Measurements from ENCODE around the gene SLC18A3.

Gene SLC18A3

DNA sequence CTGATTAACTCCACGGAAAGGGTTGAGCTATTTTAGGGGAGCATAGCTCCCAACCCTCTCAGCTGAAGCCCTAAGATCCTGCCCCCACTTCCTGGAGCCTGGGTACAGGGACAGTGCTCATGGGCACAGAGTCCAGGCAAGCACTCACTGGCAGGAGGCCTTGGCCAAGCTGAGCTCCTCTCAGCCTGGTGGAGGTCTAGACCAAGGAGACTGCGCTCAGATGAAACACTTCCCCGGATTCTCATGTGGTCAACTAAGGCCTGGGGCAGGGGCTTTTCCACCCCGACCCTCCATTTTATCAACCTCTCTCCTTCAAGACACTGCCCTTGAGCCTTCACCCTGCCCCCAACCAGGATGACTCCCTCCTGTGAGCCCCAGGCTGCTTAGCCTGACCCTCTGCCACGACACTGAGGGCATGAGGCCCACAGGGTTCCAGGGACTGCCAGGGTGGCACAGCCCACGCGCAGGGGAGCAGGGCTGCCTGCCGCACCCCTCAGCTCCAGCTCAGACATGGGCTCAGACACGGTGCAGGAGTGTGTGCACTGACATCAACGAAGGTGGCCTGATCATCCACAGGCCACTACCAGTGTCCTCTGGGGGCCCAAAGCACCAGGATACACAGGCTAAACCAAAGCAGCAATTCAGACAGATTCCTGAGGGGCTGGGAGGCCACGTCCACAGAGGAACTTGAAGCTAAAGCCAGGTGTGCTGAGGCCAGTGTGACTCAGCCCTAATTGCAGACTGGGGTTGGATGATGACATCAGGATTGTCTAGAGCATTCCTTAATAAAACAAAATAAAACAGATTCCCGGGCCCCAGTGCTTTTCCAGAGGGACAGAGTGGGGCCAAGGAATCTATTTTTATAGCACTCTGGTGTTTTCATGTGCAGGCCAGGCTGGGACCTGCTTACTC, 22.6 kb downstream of the SLC18A3 start:
- no peak for DNase-seq (ENCODE audit: low read depth)
- H3K4me3 ChIP-seq (ENCODE audit: low read depth, low read length): no peak overlapping the region
- TF ChIP-seq, protein P1, sequence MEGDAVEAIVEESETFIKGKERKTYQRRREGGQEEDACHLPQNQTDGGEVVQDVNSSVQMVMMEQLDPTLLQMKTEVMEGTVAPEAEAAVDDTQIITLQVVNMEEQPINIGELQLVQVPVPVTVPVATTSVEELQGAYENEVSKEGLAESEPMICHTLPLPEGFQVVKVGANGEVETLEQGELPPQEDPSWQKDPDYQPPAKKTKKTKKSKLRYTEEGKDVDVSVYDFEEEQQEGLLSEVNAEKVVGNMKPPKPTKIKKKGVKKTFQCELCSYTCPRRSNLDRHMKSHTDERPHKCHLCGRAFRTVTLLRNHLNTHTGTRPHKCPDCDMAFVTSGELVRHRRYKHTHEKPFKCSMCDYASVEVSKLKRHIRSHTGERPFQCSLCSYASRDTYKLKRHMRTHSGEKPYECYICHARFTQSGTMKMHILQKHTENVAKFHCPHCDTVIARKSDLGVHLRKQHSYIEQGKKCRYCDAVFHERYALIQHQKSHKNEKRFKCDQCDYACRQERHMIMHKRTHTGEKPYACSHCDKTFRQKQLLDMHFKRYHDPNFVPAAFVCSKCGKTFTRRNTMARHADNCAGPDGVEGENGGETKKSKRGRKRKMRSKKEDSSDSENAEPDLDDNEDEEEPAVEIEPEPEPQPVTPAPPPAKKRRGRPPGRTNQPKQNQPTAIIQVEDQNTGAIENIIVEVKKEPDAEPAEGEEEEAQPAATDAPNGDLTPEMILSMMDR (conservative IDR thresholded peaks at IDR 0.05; ENCODE audit: low read depth, low read length): no peak

DNA sequence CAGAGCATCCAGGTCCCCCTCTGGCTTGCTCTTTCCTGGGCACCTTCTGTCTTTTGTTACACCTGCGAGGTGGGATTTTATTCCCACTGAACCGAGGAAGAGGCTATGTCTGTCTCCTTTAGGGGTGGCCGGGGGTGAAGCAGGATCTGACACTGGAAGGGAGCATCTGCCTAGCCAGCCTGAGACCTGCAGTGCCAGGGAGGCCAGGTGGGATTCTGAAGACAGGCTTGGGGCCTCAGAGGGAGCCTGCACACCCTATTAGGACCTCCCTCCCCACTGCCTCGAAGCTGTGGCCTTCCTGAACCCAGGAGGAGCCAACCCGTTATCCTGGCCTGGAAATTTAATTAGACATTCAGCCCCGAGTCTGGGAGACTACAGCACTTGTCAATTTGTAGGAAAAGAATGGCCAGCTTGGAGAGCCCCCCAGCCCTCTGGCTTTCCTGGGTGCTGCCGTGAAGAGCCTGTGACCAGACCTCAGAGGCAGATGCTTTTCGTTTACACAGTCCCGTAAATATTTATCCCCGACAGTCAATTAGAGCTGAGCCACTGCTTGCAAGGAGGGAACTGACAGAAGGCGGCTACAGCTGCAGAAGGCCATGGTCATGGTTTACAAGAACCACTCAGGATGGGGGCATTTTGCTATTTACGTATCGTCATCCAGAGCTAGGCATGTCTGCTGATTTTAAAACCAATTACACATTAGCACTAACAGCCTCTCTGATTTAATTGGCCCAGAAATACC, 23.4 kb downstream of the SLC18A3 start:
- TF ChIP-seq, protein P1 (conservative IDR thresholded peaks at IDR 0.05; ENCODE audit: low read depth, low read length): no peak
- DNase-seq (ENCODE audit: low read depth): no peak
- H3K4me3 ChIP-seq (ENCODE audit: low read depth, low read length): no peak overlapping the region

DNA sequence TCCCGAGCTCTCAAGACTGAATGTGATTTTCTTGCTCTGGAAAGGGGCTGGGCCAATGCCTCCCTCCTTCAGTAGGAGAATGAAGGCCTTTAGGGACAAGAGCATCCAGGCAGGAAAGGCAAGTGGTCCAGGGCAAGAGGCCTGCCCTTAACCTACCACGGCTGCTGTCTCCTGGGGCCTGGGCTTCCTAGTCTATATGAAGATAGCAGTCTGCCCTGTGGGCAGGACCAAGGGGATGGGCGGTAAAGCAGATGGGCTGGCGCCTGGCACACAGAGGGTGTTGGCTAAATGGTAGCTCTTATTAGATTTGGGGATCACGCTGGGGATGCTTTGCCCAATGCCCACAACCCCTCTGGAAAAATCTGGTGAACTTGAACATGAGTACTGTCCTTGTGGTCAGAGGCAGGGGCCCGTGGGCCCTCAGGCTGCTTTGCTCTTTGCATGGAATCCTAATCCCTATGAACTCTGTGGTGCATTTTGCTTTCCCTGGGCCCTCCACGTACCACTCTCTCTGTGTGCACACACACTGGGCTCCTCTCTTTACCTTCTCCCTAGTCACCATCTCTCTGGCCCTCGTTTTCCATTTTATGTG, 24.1 kb downstream of the SLC18A3 start:
- no peak overlapping the region for H3K4me3 ChIP-seq (ENCODE audit: low read depth, low read length)
- TF ChIP-seq, protein P1 (conservative IDR thresholded peaks at IDR 0.05; ENCODE audit: low read depth, low read length): no peak
- no peak for DNase-seq (ENCODE audit: low read depth)

- DNase-seq (ENCODE audit: low read depth): no peak
- no peak overlapping the region for H3K4me3 ChIP-seq (ENCODE audit: low read depth, low read length)
- TF ChIP-seq, protein P1 (conservative IDR thresholded peaks at IDR 0.05; ENCODE audit: low read depth, low read length): no peak
Observed at GRCh38 chr10:49642311-49642710, 32.2 kb downstream of the SLC18A3 start.

DNA sequence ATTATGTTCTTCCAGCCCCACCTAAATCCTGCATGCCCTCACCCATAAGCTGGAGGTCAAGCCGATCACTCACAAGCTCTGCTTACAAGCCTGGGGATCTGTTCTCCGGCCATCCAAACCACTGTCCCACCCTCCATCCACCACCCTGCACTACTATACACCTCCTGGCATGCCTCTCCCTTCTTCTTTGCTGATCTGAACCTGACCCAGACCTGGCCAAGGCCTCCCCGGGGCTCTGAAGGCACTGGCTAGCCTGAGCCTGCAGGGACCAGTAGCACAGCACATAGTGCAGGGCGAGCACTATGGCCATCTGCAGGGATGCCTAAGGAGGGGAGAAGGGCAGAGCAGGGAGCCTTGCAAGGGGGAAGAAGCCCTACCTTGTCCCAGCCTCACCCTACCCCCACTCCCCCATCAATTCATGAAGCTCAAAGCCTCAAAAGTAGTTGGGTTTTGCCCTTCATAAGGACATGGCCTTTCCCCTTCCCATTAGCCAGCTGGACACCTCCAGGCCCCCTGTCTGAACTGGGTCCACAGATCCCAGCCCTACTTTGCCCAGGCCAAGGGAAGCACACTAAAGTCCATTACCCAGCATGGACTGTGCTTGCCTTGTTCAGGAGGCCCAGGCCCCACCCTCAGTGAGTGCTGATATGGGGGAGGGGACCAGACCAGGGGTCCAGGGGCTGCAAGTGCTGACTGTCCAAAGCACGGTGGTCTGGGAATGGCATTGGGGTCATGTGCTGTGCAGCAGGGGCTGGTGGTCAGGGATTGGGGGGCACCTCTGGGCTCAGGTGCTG, 33.3 kb downstream of the SLC18A3 start:
- TF ChIP-seq, protein P1 (conservative IDR thresholded peaks at IDR 0.05; ENCODE audit: low read depth, low read length): no peak
- H3K4me3 ChIP-seq (ENCODE audit: low read depth, low read length): no peak overlapping the region
- DNase-seq (ENCODE audit: low read depth): no peak

DNA sequence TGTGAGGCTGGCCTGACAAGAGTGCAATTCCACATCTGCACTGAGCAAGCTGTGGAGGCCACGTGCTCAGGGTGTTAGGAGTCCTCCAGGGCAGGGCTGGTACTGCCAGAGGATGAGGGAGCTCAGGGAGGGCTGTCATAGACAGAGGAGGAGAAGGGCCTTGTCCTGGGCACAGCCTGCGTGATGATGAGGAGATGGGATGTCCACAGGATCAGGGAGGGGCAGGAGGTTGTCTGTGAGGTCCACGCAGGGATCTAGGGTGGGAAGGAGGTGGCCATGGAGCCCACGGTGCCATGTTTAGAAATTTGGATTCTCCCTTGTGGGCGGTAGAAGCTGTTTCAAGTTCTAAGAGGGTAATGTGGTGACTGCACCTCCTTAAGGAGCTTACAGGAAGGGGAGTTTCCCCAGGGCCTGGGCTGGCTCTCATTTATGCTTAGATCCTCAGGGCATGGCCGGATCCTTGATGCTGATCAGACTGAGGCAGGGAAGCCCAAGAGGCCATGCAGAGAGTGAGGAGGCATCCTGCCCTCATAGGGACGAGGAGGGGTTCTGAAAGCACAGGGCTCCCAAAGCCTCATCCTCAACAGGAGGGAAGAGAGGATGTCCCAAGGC, 34.0 kb downstream of the SLC18A3 start:
- TF ChIP-seq, protein P1 (conservative IDR thresholded peaks at IDR 0.05; ENCODE audit: low read depth, low read length): no peak
- no peak for DNase-seq (ENCODE audit: low read depth)
- no peak overlapping the region for H3K4me3 ChIP-seq (ENCODE audit: low read depth, low read length)
